ENCODE measurements around the gene LSM6. TPM values are rescaled to one million over a fixed set of nuclear protein-coding genes. Genes with fewer than 3 reads are reported as not detected.

Gene LSM6
- total RNA-seq, 4 donors from 2014 or later: 17.2 to 34.6 (median 23.0) TPM

GRCh38 chr4:146143888-146144287, 31.6 kb upstream of the LSM6 start:
- no peak for DNase-seq (ENCODE audit: low spot score in 2 of 2)
- whole genome bisulfite sequencing, 2 donors: 84 to 89% methylated on average over 3 of the region's 3 CpGs
- H3K4me3 ChIP-seq (ENCODE audit: low read depth, poor library complexity, severe bottlenecking): no peak overlapping the region
- intact Hi-C loops (cut with DNase I; ENCODE audit: low total_unique reads): no loop called here
- no peak for TF ChIP-seq POLR2A (IDR thresholded peaks at IDR 0.05)
- no peak for TF ChIP-seq CTCF (IDR thresholded peaks at IDR 0.05)

- 90 to 94% methylated on average over 3 of the region's 3 CpGs for WGBS, 2 donors
- TF ChIP-seq POLR2A (IDR thresholded peaks at IDR 0.05) (no peak), CTCF (IDR thresholded peaks at IDR 0.05) (no peak)
- no peak overlapping the region for H3K4me3 ChIP-seq (ENCODE audit: low read depth, poor library complexity, severe bottlenecking)
- DNase-seq (ENCODE audit: low spot score in 2 of 2): no peak
- intact Hi-C loops (cut with DNase I; ENCODE audit: low total_unique reads): no loop called here
Measured at GRCh38 chr4:146146918-146147317, 28.6 kb upstream of the LSM6 start.

GRCh38 chr4:146148021-146148420, 27.5 kb upstream of the LSM6 start:
- 92 to 94% methylated on average over 4 of the region's 4 CpGs for WGBS, 2 donors
- DNase-seq (ENCODE audit: low spot score in 2 of 2): no peak
- intact Hi-C loops (cut with DNase I; ENCODE audit: low total_unique reads): no loop called here
- TF ChIP-seq POLR2A (IDR thresholded peaks at IDR 0.05) (no peak), CTCF (IDR thresholded peaks at IDR 0.05) (no peak)
- no peak overlapping the region for H3K4me3 ChIP-seq (ENCODE audit: low read depth, poor library complexity, severe bottlenecking)

- no peak overlapping the region for H3K4me3 ChIP-seq (ENCODE audit: low read depth, poor library complexity, severe bottlenecking)
- 34 to 36% methylated on average over 2 of the region's 2 CpGs for WGBS, 2 donors
- intact Hi-C loops (cut with DNase I; ENCODE audit: low total_unique reads): no loop called here
- no peak for TF ChIP-seq POLR2A (IDR thresholded peaks at IDR 0.05)
- TF ChIP-seq CTCF (IDR thresholded peaks at IDR 0.05): no peak
- DNase-seq (ENCODE audit: low spot score in 2 of 2): no peak
Measured at GRCh38 chr4:146154057-146154456, 21.5 kb upstream of the LSM6 start.

GRCh38 chr4:146155152-146155724, 20.3 kb upstream of the LSM6 start:
- TF ChIP-seq POLR2A (IDR thresholded peaks at IDR 0.05): no peak
- no peak for TF ChIP-seq CTCF (IDR thresholded peaks at IDR 0.05)
- 75 to 76% methylated on average over 3 of the region's 3 CpGs for WGBS, 2 donors
- intact Hi-C loops (cut with DNase I; ENCODE audit: low total_unique reads): no loop called here
- no peak for DNase-seq (ENCODE audit: low spot score in 2 of 2)
- H3K4me3 ChIP-seq (ENCODE audit: low read depth, poor library complexity, severe bottlenecking): no peak overlapping the region

Measured in lower leg skin (tissue), 4 donors.